ENCODE results near the gene IGF2BP2.

DNA sequence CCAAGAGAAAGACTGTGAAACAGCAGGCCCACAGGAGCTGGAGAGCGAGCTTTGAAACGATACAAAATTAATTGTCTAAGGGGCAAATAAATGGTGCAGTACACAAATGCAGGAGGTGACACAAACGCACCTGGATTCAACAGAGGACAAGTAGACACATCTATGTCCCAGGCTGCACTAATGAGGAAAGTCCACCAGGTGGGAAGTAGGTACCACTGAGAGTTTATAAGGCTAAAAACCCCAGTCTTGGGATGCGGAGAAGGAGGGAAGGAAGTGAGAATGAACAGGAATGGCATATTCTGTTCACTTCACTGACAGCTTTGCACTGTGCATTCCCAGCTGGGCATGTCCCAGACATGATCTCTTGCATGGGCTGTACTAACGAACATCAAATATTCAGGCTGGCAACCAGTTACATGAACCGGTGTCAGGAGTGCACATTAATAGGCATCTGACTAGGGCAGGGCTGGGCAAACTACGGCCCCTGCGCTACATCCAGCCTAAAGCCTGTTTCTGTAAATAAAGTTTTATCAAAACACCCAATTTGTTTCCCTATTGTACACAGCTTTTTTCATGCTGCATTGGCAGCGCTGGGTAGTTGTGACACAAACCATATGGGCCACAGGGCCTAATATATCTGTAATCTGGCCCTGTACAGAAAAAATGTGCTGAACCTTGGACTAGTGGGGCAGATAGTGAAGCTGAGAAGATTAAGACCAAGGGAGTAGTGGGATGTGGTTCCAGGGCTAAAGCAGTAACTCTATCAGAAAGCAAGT, 107.0 kb downstream of the IGF2BP2 start:
- TF ChIP-seq POLR2AphosphoS5 (IDR thresholded peaks at IDR 0.05; ENCODE audit: low read depth, low read length): no peak
- TF ChIP-seq POLR2A (IDR thresholded peaks at IDR 0.05; ENCODE audit: low read depth, low read length): no peak
- TF ChIP-seq TAF1 (IDR thresholded peaks at IDR 0.05; ENCODE audit: low read depth, low read length): no peak
- no peak for TF ChIP-seq PAX5 (IDR thresholded peaks at IDR 0.05; ENCODE audit: insufficient read depth, low read length, severe bottlenecking)
- TF ChIP-seq POU2F2 (IDR thresholded peaks at IDR 0.05; ENCODE audit: low read depth, low read length): no peak
- no peak for TF ChIP-seq SPI1 (IDR thresholded peaks at IDR 0.05; ENCODE audit: low read depth, low read length)

Data from GM12891 (cell line).